HEK293T (cell line): ENCODE data around the gene FCN1.

ENCODE experiments used
- BHLHE40 ChIP-seq: fragments of 450-650 bp; IDR thresholded peaks from 2 replicates; pipeline ENCODE4 v1.6.1; 2016; ENCODE audit warnings: mild to moderate bottlenecking, moderate library complexity, borderline replicate concordance
- ELF4 ChIP-seq: fragments of 450-650 bp; IDR thresholded peaks from 2 replicates; pipeline ENCODE4 v1.6.1; 2017; ENCODE audit warnings: antibody characterized with exemption
- FOXA1 ChIP-seq: fragments of 450-650 bp; IDR thresholded peaks from 2 replicates; pipeline ENCODE4 v1.6.1; 2016; ENCODE audit warnings: mild to moderate bottlenecking
- FOXK2 ChIP-seq: fragments of 450-650 bp; IDR thresholded peaks from 2 replicates; pipeline ENCODE4 v1.6.1; 2016; ENCODE audit warnings: mild to moderate bottlenecking
- HDGF ChIP-seq: fragments of 450-650 bp; IDR thresholded peaks from 2 replicates; pipeline ENCODE4 v1.6.1; 2017; ENCODE audit warnings: antibody characterized with exemption, borderline replicate concordance
- LEF1 ChIP-seq: fragments of 450-650 bp; IDR thresholded peaks from 2 replicates; pipeline ENCODE4 v1.6.1; 2017; ENCODE audit warnings: mild to moderate bottlenecking, borderline replicate concordance
- NFRKB ChIP-seq: fragments of 450-650 bp; IDR thresholded peaks from 2 replicates; pipeline ENCODE4 v1.6.1; 2016; ENCODE audit warnings: mild to moderate bottlenecking, moderate library complexity
- SP1 ChIP-seq: fragments of 450-650 bp; IDR thresholded peaks from 2 replicates; pipeline ENCODE4 v1.6.1; 2017
- SUZ12 ChIP-seq: fragments of 450-650 bp; IDR thresholded peaks from 2 replicates; pipeline ENCODE4 v1.6.1; 2016; ENCODE audit warnings: mild to moderate bottlenecking
- TARDBP ChIP-seq: fragments of 450-650 bp; IDR thresholded peaks from 2 replicates; pipeline ENCODE4 v1.6.1; 2016
- ZNF384 ChIP-seq: fragments of 450-650 bp; IDR thresholded peaks from 2 replicates; pipeline ENCODE4 v1.6.1; 2016

DNA sequence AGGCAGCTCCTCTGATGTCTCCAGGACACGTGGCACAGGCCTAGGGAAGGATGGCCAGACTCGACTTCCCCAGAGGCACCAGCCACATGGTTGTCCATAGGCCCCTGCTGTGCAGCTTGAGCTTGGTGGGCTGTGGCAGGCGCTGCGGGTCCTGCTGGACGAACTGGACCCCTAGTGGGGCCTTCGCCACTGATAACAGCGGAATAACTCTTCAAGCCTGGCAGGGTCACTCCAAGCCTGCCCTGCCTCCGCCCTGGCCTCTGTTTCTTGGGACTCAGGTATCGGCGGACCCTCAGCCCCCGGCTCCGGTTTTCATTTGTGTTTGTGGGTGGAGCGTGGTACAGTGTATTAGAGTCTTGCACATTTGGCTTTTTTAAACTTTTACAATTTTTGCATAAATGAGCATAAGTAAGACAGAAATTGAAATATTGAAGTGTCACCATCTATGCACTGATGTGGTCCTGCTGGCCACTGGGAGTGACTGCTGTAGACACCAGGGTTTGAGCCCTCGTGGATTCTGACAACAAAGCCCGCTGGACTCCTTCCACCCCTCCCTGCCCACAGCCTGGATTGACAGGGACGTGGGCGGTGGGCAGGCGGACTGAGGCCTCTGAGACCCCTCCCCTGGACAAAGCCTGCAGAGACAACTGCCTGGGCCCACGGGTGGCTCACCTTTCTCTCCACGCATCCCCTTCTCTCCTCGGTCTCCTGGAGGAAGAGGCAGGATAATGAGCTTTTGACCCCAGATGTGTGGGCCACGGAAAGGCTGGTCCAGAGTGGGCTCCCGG is 3.8 kb downstream of the FCN1 start:
- TF ChIP-seq FOXK2, result no peak
- no peak for TF ChIP-seq ELF4
- TF ChIP-seq SP1, result no peak
- no peak for TF ChIP-seq TARDBP
- TF ChIP-seq LEF1, result no peak
- TF ChIP-seq HDGF, result no peak
- TF ChIP-seq FOXA1, result no peak
- TF ChIP-seq SUZ12, result no peak
- TF ChIP-seq BHLHE40, result no peak
- TF ChIP-seq NFRKB, result no peak
- TF ChIP-seq ZNF384, result no peak
